ENCODE results near the gene PRKAA2. TPM values are rescaled to one million over a fixed set of nuclear protein-coding genes. Genes with fewer than 3 reads are reported as not detected.

The PRKAA2 gene
- total RNA-seq, 1 experiment from 2014 or later = 4.0 TPM

GRCh38 chr1:56707379-56707778 lies 62.3 kb downstream of the PRKAA2 start:
- no peak overlapping the region for H3T11ph ChIP-seq (ENCODE audit: low read length)
- H3K9me3 ChIP-seq (ENCODE audit: control insufficient read depth, low read depth, low read length) = no peaks in the 10 kb centered on the region
- H3K9me3 Mint-ChIP-seq = peaks cover 3 to 5% of the 10 kb centered on the region in 2 experiments; a peak in 3 of 5 replicates
- no peaks in the 10 kb centered on the region for H4K20me1 ChIP-seq (ENCODE audit: control insufficient read depth, insufficient read depth, insufficient read length)
- no peak overlapping the region for H4K91ac ChIP-seq (ENCODE audit: insufficient read length, low read depth, low read length)
- H4K5ac ChIP-seq (ENCODE audit: insufficient read length, low read depth, low read length) = no peak overlapping the region
- H3K4ac ChIP-seq (ENCODE audit: low read depth, low read length) = no peak overlapping the region
- no peaks in the 10 kb centered on the region for H3K27me3 ChIP-seq (ENCODE audit: insufficient read depth, low read length)
- no peaks in the 10 kb centered on the region for H3K27me3 Mint-ChIP-seq (ENCODE audit: low read depth)
- H3K56ac ChIP-seq (ENCODE audit: insufficient read length, low read depth, low read length) = no peak overlapping the region
- no peak overlapping the region for H3K14ac ChIP-seq (ENCODE audit: insufficient read depth, low read length)
- no peak overlapping the region for H2BK5ac ChIP-seq (ENCODE audit: insufficient read length, low read length)
- H3K27ac Mint-ChIP-seq = no peak overlapping the region
- H2BK15ac ChIP-seq (ENCODE audit: low read depth, low read length) = no peak overlapping the region
- H2BK12ac ChIP-seq (ENCODE audit: insufficient read length, low read depth, low read length) = no peak overlapping the region
- peaks cover 17 to 41% (median 22%) of the 10 kb centered on the region in 3 experiments for H3K36me3 Mint-ChIP-seq (ENCODE audit: insufficient read depth in 1 of 3, low read depth in 3 of 3)
- no peak overlapping the region for H3K18ac ChIP-seq (ENCODE audit: insufficient read length, low read depth, low read length)
- DNase-seq = no peak
- no peak for TF ChIP-seq CTCF (conservative IDR thresholded peaks at IDR 0.05)
- no peaks in the 10 kb centered on the region for H3K23me2 ChIP-seq (ENCODE audit: insufficient read length, low read depth, low read length, poor library complexity, severe bottlenecking)
- peaks cover 0 to 5% of the 10 kb centered on the region in 2 experiments; a peak in 1 of 4 replicates for H3K4me1 Mint-ChIP-seq
- no peak overlapping the region for H2AFZ ChIP-seq (ENCODE audit: low read length)
- no peak overlapping the region for H4K8ac ChIP-seq (replicated peaks; ENCODE audit: insufficient read length, low read depth, low read length)
- no peaks in the 10 kb centered on the region for H3K79me1 ChIP-seq (ENCODE audit: insufficient read depth, low read depth, low read length, poor library complexity, severe bottlenecking)
- no peaks in the 10 kb centered on the region for H3K79me2 ChIP-seq (ENCODE audit: insufficient read depth, low read length)
- no CpG with 5 or more reads among the region's 4 CpGs for WGBS (ENCODE audit: extremely low coverage, insufficient read length, low lambda C conversion rate)
- no peak overlapping the region for H3K4me3 Mint-ChIP-seq
- no peak overlapping the region for H3K23ac ChIP-seq (ENCODE audit: insufficient read length, low read depth, low read length)
- no peaks in the 10 kb centered on the region for H3K4me1 ChIP-seq (ENCODE audit: insufficient read depth, low read length)
- H3K4me2 ChIP-seq (ENCODE audit: insufficient read depth, insufficient read length, low read length) = no peak overlapping the region
- H3K9ac ChIP-seq (ENCODE audit: extremely low read depth, insufficient read length, low read length) = no peak overlapping the region
- H2BK20ac ChIP-seq (ENCODE audit: low read depth, low read length, poor library complexity, severe bottlenecking) = no peak overlapping the region
- no peak overlapping the region for H2AK5ac ChIP-seq (ENCODE audit: insufficient read length, low read length)
- H2BK120ac ChIP-seq (ENCODE audit: low read depth, low read length, poor library complexity, severe bottlenecking) = no peak overlapping the region
- H3K27ac ChIP-seq (ENCODE audit: insufficient read length, low read depth, low read length) = no peak overlapping the region

Data from H9 (cell line).